A673 (cell line): Measurements from ENCODE around the gene OSBPL3.

Source experiments
- CTCF ChIP-seq: fragments of 300-800, 200-600 bp; sonication (generic); conservative IDR thresholded peaks from 2 replicates; pipeline ENCODE4 v1.5.1; 2017; ENCODE audit warnings: low read depth, mild to moderate bottlenecking, antibody characterized with exemption, low read length, moderate library complexity, mixed read lengths
- EZH2 ChIP-seq: fragments of 200-600 bp; sonication (generic); IDR thresholded peaks from 2 replicates; pipeline ENCODE4 v1.6.1; 2017; ENCODE audit warnings: borderline replicate concordance, low read depth, mild to moderate bottlenecking, mixed read lengths, antibody characterized with exemption, low read length; ENCODE audit not compliant: poor library complexity, severe bottlenecking

DNA sequence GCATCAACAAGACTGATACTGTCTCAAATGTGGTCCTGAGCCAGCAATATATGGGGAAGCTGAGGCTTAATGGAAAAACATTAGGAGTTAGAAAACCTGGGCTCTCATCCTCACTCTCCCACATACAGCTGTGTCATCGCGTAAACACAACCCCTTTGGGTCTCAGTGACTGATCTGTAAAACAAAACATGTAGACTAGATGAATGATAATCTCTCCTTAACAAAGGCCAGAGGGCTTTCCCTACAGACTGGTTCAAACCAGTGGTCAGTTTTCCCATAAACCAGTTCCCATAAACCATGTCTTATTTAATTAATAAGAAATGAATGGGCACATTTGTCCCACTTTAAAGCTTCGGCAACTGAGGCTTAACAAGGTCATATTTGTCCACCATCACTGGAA lies 48.1 kb downstream of the OSBPL3 start:
- TF ChIP-seq CTCF (no peak), EZH2 (no peak)
